ENCODE measurements around the gene PSMB7.

Gene PSMB7

GRCh38 chr9:124377551-124378406 lies 37.5 kb downstream of the PSMB7 start:
- TF ChIP-seq MAX (IDR thresholded peaks at IDR 0.05): no peak
- no peak for TF ChIP-seq CREB1 (IDR thresholded peaks at IDR 0.05; ENCODE audit: low read depth)
- TF ChIP-seq NFIC (IDR thresholded peaks at IDR 0.05): no peak
- no peak for TF ChIP-seq TEAD4 (IDR thresholded peaks at IDR 0.05)

DNA sequence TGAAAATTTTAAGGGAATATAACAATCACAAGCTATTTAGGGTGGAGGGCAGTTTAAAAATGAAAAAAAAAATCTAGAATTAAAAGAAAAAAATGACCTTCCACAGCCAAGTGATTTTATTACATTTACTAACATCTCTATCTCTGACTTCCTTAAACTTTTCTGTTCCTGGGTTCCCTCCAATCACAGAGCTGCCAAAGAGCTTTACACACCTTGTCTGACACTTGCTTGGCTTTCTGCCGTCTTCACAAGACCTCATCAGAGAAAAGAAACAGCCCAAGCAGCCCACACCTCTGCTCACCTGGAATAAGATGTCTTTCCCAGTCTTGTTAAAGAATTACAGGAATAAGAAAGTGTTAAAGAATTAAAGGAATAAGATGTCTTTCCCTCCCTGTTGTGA lies 38.9 kb downstream of the PSMB7 start:
- no peak for TF ChIP-seq RAD21 (IDR thresholded peaks at IDR 0.05; ENCODE audit: low read depth)
- no peak for TF ChIP-seq CREB1 (IDR thresholded peaks at IDR 0.05; ENCODE audit: low read depth)
- TF ChIP-seq YY1 (IDR thresholded peaks at IDR 0.05; ENCODE audit: low read depth): no peak
- TF ChIP-seq, protein P1, sequence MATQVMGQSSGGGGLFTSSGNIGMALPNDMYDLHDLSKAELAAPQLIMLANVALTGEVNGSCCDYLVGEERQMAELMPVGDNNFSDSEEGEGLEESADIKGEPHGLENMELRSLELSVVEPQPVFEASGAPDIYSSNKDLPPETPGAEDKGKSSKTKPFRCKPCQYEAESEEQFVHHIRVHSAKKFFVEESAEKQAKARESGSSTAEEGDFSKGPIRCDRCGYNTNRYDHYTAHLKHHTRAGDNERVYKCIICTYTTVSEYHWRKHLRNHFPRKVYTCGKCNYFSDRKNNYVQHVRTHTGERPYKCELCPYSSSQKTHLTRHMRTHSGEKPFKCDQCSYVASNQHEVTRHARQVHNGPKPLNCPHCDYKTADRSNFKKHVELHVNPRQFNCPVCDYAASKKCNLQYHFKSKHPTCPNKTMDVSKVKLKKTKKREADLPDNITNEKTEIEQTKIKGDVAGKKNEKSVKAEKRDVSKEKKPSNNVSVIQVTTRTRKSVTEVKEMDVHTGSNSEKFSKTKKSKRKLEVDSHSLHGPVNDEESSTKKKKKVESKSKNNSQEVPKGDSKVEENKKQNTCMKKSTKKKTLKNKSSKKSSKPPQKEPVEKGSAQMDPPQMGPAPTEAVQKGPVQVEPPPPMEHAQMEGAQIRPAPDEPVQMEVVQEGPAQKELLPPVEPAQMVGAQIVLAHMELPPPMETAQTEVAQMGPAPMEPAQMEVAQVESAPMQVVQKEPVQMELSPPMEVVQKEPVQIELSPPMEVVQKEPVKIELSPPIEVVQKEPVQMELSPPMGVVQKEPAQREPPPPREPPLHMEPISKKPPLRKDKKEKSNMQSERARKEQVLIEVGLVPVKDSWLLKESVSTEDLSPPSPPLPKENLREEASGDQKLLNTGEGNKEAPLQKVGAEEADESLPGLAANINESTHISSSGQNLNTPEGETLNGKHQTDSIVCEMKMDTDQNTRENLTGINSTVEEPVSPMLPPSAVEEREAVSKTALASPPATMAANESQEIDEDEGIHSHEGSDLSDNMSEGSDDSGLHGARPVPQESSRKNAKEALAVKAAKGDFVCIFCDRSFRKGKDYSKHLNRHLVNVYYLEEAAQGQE (IDR thresholded peaks at IDR 0.05; ENCODE audit: low read depth): no peak
- no peak for TF ChIP-seq EGR1 (IDR thresholded peaks at IDR 0.05)
- TF ChIP-seq TAF1 (IDR thresholded peaks at IDR 0.05; ENCODE audit: low read depth): no peak
- TF ChIP-seq TCF12 (IDR thresholded peaks at IDR 0.05; ENCODE audit: low read depth): no peak
- TF ChIP-seq USF1 (IDR thresholded peaks at IDR 0.05): no peak
- TF ChIP-seq TEAD4 (IDR thresholded peaks at IDR 0.05): no peak
- TF ChIP-seq CEBPB (IDR thresholded peaks at IDR 0.05): no peak
- no peak for TF ChIP-seq ZBTB7A (IDR thresholded peaks at IDR 0.05; ENCODE audit: low read depth)
- TF ChIP-seq EP300 (IDR thresholded peaks at IDR 0.05; ENCODE audit: borderline replicate concordance): no peak
- no peak for TF ChIP-seq FOXM1 (IDR thresholded peaks at IDR 0.05; ENCODE audit: borderline replicate concordance, low read depth)
- no peak for TF ChIP-seq NFIC (IDR thresholded peaks at IDR 0.05)
- no peak for TF ChIP-seq MAX (IDR thresholded peaks at IDR 0.05)

DNA sequence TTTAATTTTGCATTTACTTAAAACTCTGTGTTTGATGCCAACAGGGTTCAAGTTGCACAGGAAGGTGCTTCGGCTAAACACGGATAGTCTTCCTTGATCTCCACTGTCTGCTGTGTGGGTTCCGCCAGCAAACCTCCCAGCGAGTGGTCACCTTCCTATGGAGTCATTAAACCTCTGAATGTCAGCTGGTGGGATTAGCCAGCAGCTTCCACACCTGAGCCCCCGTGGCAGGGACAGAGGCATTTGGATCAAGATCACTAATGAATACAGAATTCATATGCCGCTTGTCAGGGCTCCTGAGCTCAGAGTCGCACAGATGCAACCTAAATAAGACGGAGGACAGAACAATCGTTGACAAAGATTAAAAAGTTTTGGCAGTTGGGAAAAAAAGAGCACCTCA lies 39.5 kb downstream of the PSMB7 start:
- no peak for TF ChIP-seq FOXM1 (IDR thresholded peaks at IDR 0.05; ENCODE audit: borderline replicate concordance, low read depth)
- TF ChIP-seq CEBPB (IDR thresholded peaks at IDR 0.05): no peak
- TF ChIP-seq YY1 (IDR thresholded peaks at IDR 0.05; ENCODE audit: low read depth): no peak
- TF ChIP-seq MAX (IDR thresholded peaks at IDR 0.05): no peak

DNA sequence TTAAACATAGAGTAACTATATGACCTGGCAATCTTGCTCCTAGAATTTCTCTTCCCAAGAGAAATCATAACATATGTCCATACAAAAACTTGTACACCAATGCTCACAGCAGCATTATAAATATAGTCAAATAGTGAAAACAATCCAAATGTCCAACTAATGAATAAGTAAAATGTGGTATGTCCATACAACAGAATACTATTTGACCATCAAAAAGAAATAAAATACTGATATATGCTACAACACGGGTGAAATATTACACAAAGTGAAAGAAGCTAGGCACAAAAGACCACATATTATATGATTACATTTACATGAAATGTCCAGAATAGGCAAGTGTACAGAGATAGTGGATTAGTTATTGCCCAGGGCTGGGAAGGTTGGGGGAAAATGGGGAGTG lies 41.4 kb downstream of the PSMB7 start:
- TF ChIP-seq TEAD4 (IDR thresholded peaks at IDR 0.05) (no peak), TAF1 (IDR thresholded peaks at IDR 0.05; ENCODE audit: low read depth) (no peak), CEBPB (IDR thresholded peaks at IDR 0.05) (no peak), FOXM1 (IDR thresholded peaks at IDR 0.05; ENCODE audit: borderline replicate concordance, low read depth) (no peak), MAX (IDR thresholded peaks at IDR 0.05) (no peak), YY1 (IDR thresholded peaks at IDR 0.05; ENCODE audit: low read depth) (no peak), NFIC (IDR thresholded peaks at IDR 0.05) (no peak), CREB1 (IDR thresholded peaks at IDR 0.05; ENCODE audit: low read depth) (no peak), RAD21 (IDR thresholded peaks at IDR 0.05; ENCODE audit: low read depth) (no peak), EP300 (IDR thresholded peaks at IDR 0.05; ENCODE audit: borderline replicate concordance) (no peak), USF1 (IDR thresholded peaks at IDR 0.05) (no peak), EGR1 (IDR thresholded peaks at IDR 0.05) (no peak), TCF12 (IDR thresholded peaks at IDR 0.05; ENCODE audit: low read depth) (no peak), ZBTB7A (IDR thresholded peaks at IDR 0.05; ENCODE audit: low read depth) (no peak)
- TF ChIP-seq, protein P1 (IDR thresholded peaks at IDR 0.05; ENCODE audit: low read depth): no peak

- TF ChIP-seq RAD21 (IDR thresholded peaks at IDR 0.05; ENCODE audit: low read depth) (no peak), FOXM1 (IDR thresholded peaks at IDR 0.05; ENCODE audit: borderline replicate concordance, low read depth) (no peak), USF1 (IDR thresholded peaks at IDR 0.05) (no peak)
These were observed 41.9 kb downstream of the PSMB7 start for GRCh38 chr9:124373386-124373785.
